ENCODE results near the gene EML1.

The EML1 gene

GRCh38 chr14:99780690-99781089 lies 12.5 kb upstream of the EML1 start:
- DNase-seq, result no peak

DNA sequence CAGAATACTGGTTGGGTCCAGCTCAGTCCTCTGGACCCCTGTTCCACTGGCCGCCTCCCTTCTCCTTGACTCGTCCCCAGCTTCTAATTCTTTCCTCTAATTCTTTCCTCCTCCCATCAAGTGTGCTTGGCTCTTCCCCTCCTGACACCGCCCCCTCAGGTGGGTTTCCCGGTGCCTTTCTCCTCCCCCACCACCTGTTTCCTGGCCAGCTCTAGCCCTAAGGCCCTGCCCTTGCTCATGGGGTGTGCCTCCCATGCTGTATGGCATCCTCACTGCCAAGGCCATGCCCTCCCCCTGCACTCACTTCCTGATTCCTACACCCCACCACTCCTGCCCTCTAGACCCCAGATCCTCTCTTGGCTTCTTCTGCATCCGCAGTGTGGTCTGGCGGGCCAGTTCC lies 12.1 kb upstream of the EML1 start:
- no peak for DNase-seq

DNA sequence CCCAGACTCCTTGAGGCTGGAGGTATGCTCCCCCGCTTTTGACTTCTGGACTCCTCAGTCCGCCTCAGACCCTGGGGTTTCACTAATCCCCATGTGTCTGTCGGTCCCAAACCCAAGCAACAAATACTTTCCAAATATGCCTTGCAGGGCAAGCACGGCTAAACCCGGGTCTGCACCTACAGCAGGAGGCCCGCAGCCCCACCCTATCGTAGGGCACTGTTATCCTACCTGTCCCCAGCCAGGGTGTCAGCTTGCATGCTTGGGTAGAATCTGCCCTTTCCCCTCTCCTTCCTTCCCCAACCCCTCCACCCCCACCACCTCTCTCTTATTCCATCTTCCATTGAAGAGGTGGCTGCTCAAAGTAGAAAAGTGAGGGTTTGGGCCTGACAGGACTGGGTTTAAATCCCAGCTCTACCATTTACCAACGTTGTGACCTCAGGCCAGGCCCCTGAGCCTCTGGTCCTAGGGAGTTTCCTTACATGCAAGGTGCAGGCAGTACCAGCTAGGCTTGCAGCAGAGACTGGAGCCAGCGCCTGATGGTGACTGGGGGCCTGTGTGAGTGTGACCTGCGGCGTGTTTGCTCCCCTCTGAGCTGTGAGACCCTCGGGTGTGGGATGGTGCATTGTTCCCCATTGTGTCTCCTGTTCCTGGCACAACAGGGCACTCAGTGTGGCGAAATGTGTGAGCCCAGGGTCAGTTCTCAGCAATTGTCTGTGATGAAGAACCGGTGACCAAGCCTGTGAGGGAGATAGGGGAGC lies 11.2 kb upstream of the EML1 start:
- no peak for DNase-seq

GRCh38 chr14:99784508-99784907 lies 8.7 kb upstream of the EML1 start:
- DNase-seq, result no peak

DNA sequence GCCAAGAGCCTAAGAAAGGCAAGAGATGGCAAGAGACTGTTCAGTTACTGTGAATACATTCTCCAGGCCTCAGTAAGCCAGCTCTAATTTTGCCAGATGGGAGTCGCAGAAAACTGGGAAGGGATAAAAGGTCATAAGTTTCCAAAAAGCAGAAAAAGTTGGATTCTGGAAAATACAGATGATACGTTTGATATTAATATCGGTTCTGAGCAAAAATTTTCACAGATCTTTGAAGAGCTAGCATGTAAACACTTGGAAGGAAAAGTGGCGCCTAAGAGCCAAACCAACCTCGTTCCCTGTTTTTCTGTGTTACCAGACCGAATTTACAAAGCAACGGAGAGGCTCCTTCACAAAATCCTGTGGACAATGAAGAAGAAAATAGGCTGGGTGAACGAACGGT lies 7.8 kb upstream of the EML1 start:
- DNase-seq, result no peak

DNA sequence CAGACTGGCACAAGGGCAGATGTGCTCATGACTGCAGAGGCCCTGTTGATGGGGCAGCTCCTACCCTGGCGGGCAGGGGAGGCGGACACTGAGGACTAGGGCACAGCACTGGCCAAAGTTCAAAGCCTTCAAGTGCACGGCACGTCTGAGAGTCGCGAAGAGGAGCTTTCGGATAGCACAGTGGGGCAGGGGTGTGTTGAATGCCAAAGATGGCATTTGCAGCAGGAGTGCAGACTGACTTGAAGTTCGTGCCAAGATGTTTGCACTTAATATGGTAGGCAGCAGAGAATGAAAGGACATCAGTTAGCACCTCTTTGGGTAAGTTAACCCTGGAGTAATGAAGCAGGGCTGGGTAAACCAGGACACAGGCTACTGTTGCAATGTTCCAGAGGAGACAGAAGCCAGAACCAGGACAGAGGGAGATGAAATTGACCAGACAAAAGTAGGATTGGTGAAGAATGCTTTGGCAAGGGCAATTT lies 6.7 kb upstream of the EML1 start:
- DNase-seq, result no peak

DNA sequence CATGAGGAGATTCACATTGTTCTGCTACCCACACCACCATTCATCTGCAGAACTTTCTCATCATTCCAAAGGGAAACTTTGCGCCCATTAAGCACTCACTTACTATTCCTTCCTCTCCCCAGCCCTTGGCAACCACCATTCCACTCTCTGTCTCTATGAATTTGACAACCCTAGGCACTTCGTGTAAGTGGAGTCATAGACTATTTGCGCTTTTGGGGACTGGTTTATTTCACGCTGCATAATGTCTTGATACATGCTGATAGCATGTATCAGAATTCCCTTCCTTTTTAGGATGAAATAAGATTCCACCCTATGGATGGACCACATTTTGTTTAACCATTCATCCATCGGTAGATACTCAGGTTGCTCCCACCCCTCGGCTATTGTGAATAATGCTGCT lies 4.5 kb upstream of the EML1 start:
- DNase-seq, result no peak

GRCh38 chr14:99789581-99789980 lies 3.6 kb upstream of the EML1 start:
- no peak for DNase-seq

GRCh38 chr14:99790201-99790977 lies 2.8 kb upstream of the EML1 start:
- no peak for DNase-seq

GRCh38 chr14:99790978-99791376 lies 2.2 kb upstream of the EML1 start:
- no peak for DNase-seq

- no peak for DNase-seq
These were observed 1.6 kb upstream of the EML1 start for GRCh38 chr14:99791476-99792209.

DNA sequence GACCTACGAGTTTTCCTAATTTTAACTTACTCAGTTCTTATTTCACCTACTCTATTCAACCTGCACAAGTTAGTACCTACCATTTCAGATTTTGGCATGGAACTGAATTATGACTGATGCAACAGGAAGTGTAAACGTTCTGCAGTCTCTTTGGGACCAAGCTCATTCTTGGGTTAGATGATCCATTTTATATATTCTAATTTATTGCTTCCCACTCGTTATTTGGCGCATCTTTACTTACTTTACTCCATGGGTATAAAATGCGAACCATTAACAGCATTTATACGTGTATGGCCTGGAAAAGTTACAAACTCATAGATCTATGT lies 1.0 kb upstream of the EML1 start:
- no peak for DNase-seq

DNA sequence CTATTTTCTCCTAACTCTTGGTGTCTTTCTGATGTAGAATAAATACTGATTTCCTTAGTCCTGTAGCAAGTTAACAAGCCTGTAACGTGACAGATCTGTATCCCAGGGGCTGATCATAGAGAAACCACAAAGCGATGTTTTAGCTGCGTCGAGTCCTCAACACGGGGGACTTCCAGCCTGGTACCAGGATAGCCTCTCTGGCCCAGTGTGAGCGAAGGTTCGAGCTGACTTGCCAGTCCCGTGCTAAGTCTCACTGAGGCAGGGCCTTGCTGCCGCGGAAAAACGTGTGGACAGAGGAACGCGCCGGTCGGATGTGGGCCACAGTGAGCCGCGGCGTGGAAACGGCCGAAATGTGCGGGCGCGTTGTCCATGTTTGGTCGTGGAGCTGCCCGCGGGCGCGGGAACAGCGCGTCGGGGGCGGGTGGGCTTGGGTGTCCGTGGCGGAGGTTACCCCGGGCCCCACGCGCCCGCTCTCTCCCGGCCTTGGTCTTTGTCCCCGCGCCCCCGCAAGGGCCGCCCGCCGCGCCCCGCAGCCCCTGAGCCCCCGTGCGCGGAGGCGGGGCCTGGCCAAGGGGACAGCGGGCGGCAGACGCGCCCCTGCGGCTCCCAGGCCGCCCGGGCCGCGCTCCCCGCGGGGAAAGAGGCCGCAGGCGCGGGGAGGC lies 531 bp upstream of the EML1 start:
- no peak for DNase-seq

DNA sequence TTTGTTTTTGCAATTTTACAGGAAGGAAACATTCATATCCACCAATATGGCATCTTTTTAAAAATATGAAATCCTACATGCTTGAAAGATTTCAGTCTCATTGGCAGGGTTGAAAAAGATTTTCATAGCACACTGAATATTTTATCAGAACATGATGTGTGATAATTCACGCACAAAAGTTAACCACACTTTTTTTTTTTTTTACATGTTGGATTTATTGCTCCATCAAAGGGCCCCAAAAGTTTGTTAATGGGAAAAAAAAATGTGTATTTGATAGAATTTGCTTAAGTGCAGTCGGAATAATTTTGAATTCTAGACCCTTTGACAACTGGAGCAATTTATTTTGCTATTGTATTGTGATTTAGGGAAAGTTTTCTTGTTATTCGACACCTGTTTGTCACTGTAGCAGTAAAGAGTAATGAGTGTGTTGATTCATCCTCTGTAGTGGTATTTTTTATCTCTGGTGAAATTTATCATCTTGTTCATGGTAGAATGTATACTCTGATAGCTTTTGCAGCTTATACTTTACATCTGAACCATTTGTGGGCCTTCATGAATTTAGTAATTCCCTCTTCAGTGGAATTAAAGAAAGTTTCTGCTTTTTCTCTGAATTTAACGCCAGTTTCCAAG lies 1.1 kb downstream of the EML1 start:
- no peak for DNase-seq

- DNase-seq, result no peak
These were observed 1.8 kb downstream of the EML1 start for GRCh38 chr14:99795046-99795445.

GRCh38 chr14:99797231-99797630 lies 4.0 kb downstream of the EML1 start:
- no peak for DNase-seq

GRCh38 chr14:99800781-99801180 lies 7.6 kb downstream of the EML1 start:
- DNase-seq, result no peak

DNA sequence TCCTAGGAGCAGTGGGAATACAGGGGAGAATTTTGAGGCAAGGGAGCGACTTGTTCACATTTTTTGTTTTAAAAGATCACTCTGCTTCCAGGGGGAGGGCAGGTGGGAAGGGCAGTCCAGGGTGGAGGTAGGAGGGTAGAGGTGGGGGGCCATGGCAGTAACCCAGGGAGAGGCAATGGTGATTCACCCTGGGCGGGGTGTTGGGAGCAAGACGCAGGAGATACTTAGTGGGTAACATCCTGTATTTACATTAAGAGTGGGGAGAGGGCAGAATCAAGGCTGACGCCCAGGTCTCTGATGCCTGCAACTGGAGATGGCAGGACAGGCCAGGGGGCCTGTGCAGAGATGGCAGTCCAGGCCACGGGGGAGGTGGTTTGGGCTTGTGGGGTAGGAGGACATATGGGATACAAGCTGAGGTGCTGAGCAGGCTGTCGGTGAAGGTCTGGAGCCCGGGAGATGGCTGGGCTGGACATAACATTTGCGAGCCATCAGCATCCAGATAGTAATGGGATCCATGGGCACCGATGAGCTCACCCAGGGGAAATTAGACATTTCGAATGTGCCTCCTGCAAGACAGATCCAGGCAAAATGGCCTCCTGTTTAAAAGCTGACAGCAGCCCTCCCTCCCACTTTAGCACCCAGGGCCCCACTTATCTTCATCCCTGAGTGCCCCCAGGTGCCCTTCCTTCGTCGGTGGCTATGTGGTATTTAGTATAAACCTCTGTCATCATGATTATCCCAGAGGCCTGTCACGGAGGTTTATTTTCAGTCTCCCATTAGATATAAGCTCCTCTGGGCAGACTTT lies 9.3 kb downstream of the EML1 start:
- no peak for DNase-seq

DNA sequence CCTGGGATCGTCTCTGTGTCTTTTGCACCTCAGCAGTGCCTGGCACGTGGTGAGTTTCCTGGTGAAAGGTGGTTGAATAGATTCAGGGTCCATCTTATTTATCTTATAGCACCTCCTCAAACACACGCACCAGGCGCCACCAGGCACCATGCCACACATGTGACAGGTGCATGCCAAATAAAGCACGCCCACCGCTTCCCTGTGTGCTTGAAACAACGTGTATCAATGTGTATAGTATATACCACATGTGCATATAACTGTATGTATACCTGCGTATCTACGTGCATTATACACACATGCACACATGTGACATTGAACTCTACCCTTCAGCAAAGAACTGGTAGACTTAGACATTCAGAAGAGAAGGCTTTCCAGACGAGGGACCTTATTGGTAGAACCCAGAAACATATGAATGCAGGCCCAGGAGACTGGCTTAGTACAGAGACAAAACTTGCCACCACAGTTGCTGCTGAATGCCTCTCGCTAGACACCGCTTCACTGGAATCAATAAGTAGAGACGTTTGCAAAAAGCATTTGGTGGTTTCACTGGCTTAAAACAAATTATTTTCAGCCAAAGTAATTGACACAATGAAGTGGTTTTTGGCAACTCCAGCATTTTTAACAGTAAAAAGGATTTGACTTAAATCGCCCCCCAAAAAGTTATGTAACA lies 10.0 kb downstream of the EML1 start:
- no peak for DNase-seq

GRCh38 chr14:99803803-99804202 lies 10.6 kb downstream of the EML1 start:
- no peak for DNase-seq

DNA sequence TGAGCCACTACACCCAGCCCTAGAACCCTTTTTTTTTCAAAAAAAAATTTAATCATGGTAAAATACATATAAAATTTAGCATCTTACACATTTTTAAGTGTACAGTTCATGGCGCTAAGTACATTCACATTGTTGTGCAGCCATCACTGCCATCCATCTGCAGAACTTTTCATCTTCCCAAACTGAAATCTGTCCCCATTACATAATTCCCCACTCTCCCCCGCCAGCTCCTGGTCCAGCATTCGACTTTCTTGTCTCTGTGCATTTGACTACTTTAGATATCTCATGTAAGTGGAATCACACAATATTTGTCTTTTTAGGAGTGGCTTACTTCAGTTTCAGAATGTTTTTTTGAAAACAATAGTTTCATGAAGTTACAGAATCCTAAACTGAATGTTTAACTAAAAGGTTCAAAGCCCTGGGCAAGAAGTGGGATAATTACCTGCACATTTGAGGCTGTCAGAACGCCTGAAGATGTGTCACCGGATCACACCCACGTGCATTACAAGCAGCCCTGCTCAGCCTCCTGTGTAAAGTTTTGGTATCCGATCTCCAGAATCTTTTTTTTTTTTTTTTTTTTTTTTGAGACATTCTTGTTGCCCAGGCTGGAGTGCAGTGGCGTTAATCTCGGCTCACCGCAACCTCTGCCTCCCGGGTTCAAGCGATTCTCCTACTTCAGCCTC lies 12.7 kb downstream of the EML1 start:
- no peak for DNase-seq

All from activated CD4-positive, alpha-beta T cell treated with anti-CD3 and anti-CD28 coated beads for 48 hours (primary cell).